H1 (cell line): Measurements from ENCODE around the gene OR2T4.

Experiments used
- CEBPB ChIP-seq: IDR thresholded peaks from 2 replicates; pipeline ENCODE4 v1.6.1; 2012; ENCODE audit warnings: low read depth, low read length
- EP300 ChIP-seq, 2 experiments: IDR thresholded peaks; 1 replicate in 1 of 2; 2 replicates in 1 of 2; pipeline ENCODE4 v1.6.1; 2011 to 2012; ENCODE audit warnings: low read depth in 2 of 2, low read length in 2 of 2, mild to moderate bottlenecking in 2 of 2, borderline replicate concordance in 1 of 2, inconsistent platforms in 1 of 2, moderate library complexity in 1 of 2
- FOSL1 ChIP-seq: IDR thresholded peaks from 2 replicates; pipeline ENCODE4 v1.6.1; 2011; ENCODE audit warnings: mild to moderate bottlenecking, low read depth, low read length, moderate library complexity; ENCODE audit not compliant: insufficient read depth
- POLR2A ChIP-seq, 2 experiments: IDR thresholded peaks; 1 replicate in 1 of 2; 2 replicates in 1 of 2; pipeline ENCODE4 v1.6.1; 2011; ENCODE audit warnings: low read depth in 2 of 2, low read length in 2 of 2, mild to moderate bottlenecking in 2 of 2; ENCODE audit errors: control extremely low read depth in 1 of 2
- RAD21 ChIP-seq, 2 experiments: IDR thresholded peaks in 1 of 2; conservative IDR thresholded peaks in 1 of 2; 2 replicates each; pipeline ENCODE4 v1.6.1; 2011; ENCODE audit warnings: low read depth in 2 of 2, low read length in 2 of 2, improper control_type of control experiment in 1 of 2, inconsistent platforms in 1 of 2, mild to moderate bottlenecking in 1 of 2, moderate library complexity in 1 of 2
- SUZ12 ChIP-seq: fragments of 200-600 bp; sonication (generic); IDR thresholded peaks from 2 replicates; pipeline ENCODE4 v1.6.1; 2012; ENCODE audit warnings: mild to moderate bottlenecking, inconsistent platforms, low read length, moderate library complexity, mixed read lengths
- TAF1 ChIP-seq: IDR thresholded peaks from 2 replicates; pipeline ENCODE4 v1.6.1; 2011; ENCODE audit warnings: mild to moderate bottlenecking, low read depth, low read length
- YY1 ChIP-seq: IDR thresholded peaks from 2 replicates; pipeline ENCODE4 v1.6.1; 2011; ENCODE audit warnings: low read depth, mild to moderate bottlenecking, low read length
- TF ChIP-seq, protein P1 (sequence below), 3 experiments: IDR thresholded peaks; 1 replicate in 2 of 3; 2 replicates in 1 of 3; pipeline versions ENCODE4 v1.5.1 to v1.6.1; 2011; ENCODE audit warnings: low read length in 3 of 3, mild to moderate bottlenecking in 3 of 3, inconsistent platforms in 2 of 3, low read depth in 1 of 3, moderate library complexity in 1 of 3; ENCODE audit not compliant: insufficient read depth in 1 of 3; ENCODE audit errors: control extremely low read depth in 1 of 3
- TF ChIP-seq, protein P2 (sequence below): IDR thresholded peaks from 2 replicates; pipeline ENCODE4 v1.6.1; 2012; ENCODE audit warnings: low read length, inconsistent platforms

DNA sequence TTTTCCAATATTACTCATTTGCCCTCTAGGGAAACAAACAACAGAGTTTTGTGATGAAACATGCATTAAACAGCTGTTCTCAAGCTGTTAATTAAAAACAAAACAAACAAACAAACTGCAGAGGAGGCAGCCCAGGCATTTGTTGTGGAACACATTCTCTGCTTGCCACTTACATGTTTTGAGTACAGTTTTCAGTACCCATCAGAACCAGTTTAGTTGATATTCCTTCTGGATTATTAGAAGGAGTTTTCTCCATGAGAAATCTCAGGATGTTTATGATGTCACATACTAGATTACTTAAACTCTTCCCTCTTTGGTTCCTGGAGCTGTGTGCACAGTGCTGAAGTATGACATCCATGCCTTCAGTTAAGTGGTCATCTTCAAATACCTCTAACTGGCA lies 14.0 kb downstream of the OR2T4 start, which contains the start of gene OR2T6:
- TF ChIP-seq YY1 (no peak), EP300 (IDR thresholded peaks at IDR 0.05; ENCODE audit: borderline replicate concordance in 1 of 2, low read depth in 2 of 2, low read length in 2 of 2) (no peak), FOSL1 (no peak), TAF1 (no peak), RAD21 (IDR thresholded peaks at IDR 0.05 in 1 of 2, conservative IDR thresholded peaks at IDR 0.05 in 1 of 2; ENCODE audit: low read depth in 2 of 2, low read length in 2 of 2) (no peak), POLR2A (IDR thresholded peaks at IDR 0.05; ENCODE audit: control extremely low read depth in 1 of 2, low read depth in 2 of 2, low read length in 2 of 2) (no peak), CEBPB (no peak), SUZ12 (no peak)
- TF ChIP-seq, protein P1, sequence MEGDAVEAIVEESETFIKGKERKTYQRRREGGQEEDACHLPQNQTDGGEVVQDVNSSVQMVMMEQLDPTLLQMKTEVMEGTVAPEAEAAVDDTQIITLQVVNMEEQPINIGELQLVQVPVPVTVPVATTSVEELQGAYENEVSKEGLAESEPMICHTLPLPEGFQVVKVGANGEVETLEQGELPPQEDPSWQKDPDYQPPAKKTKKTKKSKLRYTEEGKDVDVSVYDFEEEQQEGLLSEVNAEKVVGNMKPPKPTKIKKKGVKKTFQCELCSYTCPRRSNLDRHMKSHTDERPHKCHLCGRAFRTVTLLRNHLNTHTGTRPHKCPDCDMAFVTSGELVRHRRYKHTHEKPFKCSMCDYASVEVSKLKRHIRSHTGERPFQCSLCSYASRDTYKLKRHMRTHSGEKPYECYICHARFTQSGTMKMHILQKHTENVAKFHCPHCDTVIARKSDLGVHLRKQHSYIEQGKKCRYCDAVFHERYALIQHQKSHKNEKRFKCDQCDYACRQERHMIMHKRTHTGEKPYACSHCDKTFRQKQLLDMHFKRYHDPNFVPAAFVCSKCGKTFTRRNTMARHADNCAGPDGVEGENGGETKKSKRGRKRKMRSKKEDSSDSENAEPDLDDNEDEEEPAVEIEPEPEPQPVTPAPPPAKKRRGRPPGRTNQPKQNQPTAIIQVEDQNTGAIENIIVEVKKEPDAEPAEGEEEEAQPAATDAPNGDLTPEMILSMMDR (IDR thresholded peaks at IDR 0.05; ENCODE audit: control extremely low read depth in 1 of 3, insufficient read depth in 1 of 3, low read depth in 1 of 3, low read length in 3 of 3): no peak
- TF ChIP-seq, protein P2, sequence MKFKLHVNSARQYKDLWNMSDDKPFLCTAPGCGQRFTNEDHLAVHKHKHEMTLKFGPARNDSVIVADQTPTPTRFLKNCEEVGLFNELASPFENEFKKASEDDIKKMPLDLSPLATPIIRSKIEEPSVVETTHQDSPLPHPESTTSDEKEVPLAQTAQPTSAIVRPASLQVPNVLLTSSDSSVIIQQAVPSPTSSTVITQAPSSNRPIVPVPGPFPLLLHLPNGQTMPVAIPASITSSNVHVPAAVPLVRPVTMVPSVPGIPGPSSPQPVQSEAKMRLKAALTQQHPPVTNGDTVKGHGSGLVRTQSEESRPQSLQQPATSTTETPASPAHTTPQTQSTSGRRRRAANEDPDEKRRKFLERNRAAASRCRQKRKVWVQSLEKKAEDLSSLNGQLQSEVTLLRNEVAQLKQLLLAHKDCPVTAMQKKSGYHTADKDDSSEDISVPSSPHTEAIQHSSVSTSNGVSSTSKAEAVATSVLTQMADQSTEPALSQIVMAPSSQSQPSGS: no peak
